Measurements from ENCODE around the gene TMEM204.

Gene TMEM204

DNA sequence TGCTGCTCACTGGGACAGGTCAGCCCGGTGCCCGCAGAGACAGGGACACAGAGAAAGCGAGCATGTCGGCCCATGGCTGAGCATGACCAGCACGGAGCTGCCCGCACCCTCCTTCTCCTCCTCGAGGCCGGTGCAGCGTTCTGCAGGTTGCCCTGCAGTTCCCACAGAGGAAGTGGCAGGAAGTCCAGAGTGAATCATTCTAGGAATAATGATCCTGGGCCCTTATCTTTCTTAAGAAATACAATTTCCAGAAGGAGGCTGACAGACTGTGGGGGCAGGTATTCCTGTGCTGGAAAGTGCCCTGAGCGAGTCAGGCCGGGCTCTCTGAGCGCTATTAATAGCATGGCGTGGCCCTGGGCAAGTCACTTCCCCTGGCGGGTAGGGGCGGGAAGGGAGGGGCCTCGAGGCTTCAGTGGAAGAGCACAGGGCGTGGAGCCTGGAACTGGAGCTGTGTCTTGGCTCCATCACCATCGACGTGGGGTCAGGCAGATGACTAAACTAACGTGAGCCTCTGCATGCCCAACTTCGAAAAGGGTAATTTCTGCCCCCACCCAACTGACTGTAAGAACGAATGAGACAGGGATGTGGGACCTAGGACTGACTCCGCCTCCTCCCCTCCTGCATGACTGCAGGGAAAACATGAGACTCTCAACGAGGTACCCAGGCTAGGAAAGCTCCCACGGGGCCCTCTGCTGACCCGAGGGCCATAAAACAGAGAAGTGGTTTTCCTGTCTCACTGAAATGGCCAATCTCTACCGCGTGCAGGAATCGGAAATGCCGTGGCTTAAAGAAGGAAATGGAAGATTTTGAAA, 9.8 kb downstream of the TMEM204 start:
- TF ChIP-seq FOXP2 (optimal IDR thresholded peaks at IDR 0.05; ENCODE audit: borderline replicate concordance, extremely low read depth, extremely low read length, insufficient read depth) = no peak
- TF ChIP-seq, protein P1, sequence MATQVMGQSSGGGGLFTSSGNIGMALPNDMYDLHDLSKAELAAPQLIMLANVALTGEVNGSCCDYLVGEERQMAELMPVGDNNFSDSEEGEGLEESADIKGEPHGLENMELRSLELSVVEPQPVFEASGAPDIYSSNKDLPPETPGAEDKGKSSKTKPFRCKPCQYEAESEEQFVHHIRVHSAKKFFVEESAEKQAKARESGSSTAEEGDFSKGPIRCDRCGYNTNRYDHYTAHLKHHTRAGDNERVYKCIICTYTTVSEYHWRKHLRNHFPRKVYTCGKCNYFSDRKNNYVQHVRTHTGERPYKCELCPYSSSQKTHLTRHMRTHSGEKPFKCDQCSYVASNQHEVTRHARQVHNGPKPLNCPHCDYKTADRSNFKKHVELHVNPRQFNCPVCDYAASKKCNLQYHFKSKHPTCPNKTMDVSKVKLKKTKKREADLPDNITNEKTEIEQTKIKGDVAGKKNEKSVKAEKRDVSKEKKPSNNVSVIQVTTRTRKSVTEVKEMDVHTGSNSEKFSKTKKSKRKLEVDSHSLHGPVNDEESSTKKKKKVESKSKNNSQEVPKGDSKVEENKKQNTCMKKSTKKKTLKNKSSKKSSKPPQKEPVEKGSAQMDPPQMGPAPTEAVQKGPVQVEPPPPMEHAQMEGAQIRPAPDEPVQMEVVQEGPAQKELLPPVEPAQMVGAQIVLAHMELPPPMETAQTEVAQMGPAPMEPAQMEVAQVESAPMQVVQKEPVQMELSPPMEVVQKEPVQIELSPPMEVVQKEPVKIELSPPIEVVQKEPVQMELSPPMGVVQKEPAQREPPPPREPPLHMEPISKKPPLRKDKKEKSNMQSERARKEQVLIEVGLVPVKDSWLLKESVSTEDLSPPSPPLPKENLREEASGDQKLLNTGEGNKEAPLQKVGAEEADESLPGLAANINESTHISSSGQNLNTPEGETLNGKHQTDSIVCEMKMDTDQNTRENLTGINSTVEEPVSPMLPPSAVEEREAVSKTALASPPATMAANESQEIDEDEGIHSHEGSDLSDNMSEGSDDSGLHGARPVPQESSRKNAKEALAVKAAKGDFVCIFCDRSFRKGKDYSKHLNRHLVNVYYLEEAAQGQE (IDR thresholded peaks at IDR 0.05; ENCODE audit: insufficient read depth in 1 of 2, low read depth in 2 of 2, low read length in 2 of 2) = no peak
- no peak for TF ChIP-seq POLR2AphosphoS5 (IDR thresholded peaks at IDR 0.05; ENCODE audit: low read depth, low read length)
- no peak for TF ChIP-seq TAF1 (IDR thresholded peaks at IDR 0.05; ENCODE audit: borderline replicate concordance, insufficient read depth, low read length)
- no peak for TF ChIP-seq SIN3A (IDR thresholded peaks at IDR 0.05; ENCODE audit: borderline replicate concordance, insufficient read depth, low read length)

DNA sequence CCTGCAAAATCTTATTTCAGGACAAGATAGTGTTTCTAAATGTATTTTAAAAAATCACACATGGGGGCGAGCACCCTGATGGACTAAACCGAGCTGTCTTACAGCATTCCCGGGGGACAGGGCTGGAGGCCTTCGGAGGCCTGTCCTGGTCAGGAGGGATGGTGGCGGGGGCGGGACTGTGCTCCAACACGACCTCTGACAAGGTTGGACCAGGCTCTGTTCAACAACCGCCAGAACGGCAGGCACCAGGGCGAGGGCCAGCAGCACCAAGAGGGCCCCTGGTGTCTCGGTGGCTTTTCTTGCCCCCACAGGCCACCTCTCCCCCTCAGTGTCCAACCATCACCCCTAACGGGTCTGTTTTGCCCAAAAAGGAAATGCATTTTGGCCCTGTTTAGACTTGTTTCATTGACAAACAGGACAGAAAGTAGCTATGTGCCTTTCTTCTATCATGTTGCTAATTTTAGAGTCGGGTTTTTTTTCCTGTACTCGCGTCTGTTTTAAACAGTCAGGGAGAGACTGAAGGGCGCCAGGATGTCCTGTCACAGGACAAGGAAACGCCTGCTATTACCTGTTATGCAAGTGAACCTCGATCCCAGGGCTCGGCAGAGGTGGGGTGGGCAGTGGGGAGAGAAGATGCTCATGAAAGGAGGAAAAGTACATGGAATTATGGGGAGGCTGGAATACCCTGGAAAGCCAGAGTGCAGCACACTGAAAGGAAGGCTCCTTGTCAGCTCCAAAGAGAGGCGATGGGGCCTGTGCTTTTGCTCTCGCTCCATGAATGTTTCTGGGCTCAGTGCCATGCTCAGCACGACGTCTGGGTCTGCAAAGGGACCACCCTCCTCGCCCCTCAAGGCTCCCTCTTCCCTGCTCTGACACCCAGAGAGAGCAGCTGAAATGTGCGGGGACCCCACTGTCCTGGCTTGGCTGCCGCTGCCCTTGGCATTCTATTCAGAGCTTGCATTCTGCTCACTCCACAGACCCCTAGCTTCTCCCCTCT, 11.9 kb downstream of the TMEM204 start:
- TF ChIP-seq SIN3A (IDR thresholded peaks at IDR 0.05; ENCODE audit: borderline replicate concordance, insufficient read depth, low read length) (no peak), FOXP2 (optimal IDR thresholded peaks at IDR 0.05; ENCODE audit: borderline replicate concordance, extremely low read depth, extremely low read length, insufficient read depth) (no peak), POLR2AphosphoS5 (IDR thresholded peaks at IDR 0.05; ENCODE audit: low read depth, low read length) (no peak)

DNA sequence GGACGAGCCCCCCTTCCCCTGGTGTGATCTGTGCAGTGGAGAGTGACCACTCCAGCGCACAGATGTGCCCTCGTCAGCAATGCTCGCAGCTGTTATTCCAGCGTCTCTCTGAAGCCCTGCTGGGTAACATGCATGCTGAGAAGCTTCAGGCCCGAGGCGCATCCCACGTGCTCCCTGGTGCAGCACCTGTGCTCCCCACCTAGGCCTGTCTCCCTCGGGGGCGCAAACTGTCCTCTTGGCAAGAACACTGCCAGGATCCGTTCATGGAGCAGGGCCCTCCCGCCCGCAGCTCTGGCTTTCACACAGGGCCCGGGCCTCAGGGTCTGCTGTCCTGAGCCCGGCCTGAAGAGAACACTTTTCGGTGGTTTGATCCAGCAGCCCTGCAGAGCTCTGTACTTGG, 13.0 kb downstream of the TMEM204 start:
- TF ChIP-seq POLR2AphosphoS5 (IDR thresholded peaks at IDR 0.05; ENCODE audit: low read depth, low read length) (no peak), SIN3A (IDR thresholded peaks at IDR 0.05; ENCODE audit: borderline replicate concordance, insufficient read depth, low read length) (no peak), FOXP2 (optimal IDR thresholded peaks at IDR 0.05; ENCODE audit: borderline replicate concordance, extremely low read depth, extremely low read length, insufficient read depth) (no peak), TAF1 (IDR thresholded peaks at IDR 0.05; ENCODE audit: borderline replicate concordance, insufficient read depth, low read length) (no peak)
- TF ChIP-seq, protein P1 (IDR thresholded peaks at IDR 0.05; ENCODE audit: insufficient read depth in 1 of 2, low read depth in 2 of 2, low read length in 2 of 2) = no peak

DNA sequence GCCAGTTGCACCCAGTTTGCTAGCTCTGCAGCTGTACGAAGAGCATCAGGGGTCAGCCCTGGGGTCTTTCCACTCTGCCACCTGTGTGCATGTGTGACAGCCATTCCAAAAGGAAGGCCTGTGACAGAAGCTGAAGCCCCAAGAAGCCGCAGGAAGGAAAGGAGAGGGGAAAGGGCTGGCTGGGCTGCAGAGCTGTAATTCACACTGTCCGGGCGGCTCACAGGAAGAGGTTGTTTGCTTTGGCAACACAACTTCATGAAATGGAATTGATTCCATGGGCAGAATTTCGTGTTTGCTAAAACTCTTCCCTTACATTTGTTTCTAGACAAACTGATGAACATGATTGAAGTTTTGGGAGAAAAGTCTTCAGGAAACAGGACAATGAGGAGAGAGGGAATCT, 14.8 kb downstream of the TMEM204 start:
- no peak for TF ChIP-seq POLR2AphosphoS5 (IDR thresholded peaks at IDR 0.05; ENCODE audit: low read depth, low read length)
- TF ChIP-seq, protein P1 (IDR thresholded peaks at IDR 0.05; ENCODE audit: insufficient read depth in 1 of 2, low read depth in 2 of 2, low read length in 2 of 2) = no peak
- TF ChIP-seq FOXP2 (optimal IDR thresholded peaks at IDR 0.05; ENCODE audit: borderline replicate concordance, extremely low read depth, extremely low read length, insufficient read depth) = no peak
- TF ChIP-seq TAF1 (IDR thresholded peaks at IDR 0.05; ENCODE audit: borderline replicate concordance, insufficient read depth, low read length) = no peak
- no peak for TF ChIP-seq SIN3A (IDR thresholded peaks at IDR 0.05; ENCODE audit: borderline replicate concordance, insufficient read depth, low read length)

DNA sequence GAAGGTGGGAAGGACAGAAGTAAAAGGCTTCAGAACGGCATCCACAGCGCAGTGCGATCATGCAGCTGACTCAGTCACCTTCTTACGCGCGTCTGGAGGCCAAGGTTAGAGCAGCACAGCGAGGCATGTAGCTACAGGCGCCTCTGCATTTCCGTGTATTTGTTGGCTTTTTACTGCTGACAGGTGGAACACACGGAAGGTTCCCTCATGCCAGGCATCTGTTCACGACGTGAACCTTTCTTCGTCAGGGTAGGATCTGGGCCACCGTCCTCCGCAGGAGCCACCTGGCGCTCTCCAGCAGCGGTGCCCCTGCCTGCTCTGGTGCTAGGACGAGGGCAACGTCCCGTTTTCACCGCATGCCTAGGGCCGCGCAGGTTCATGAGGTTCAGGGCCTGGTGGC, 15.3 kb downstream of the TMEM204 start:
- no peak for TF ChIP-seq FOXP2 (optimal IDR thresholded peaks at IDR 0.05; ENCODE audit: borderline replicate concordance, extremely low read depth, extremely low read length, insufficient read depth)
- no peak for TF ChIP-seq SIN3A (IDR thresholded peaks at IDR 0.05; ENCODE audit: borderline replicate concordance, insufficient read depth, low read length)
- TF ChIP-seq, protein P1 (IDR thresholded peaks at IDR 0.05; ENCODE audit: insufficient read depth in 1 of 2, low read depth in 2 of 2, low read length in 2 of 2) = no peak
- TF ChIP-seq POLR2AphosphoS5 (IDR thresholded peaks at IDR 0.05; ENCODE audit: low read depth, low read length) = no peak
- no peak for TF ChIP-seq TAF1 (IDR thresholded peaks at IDR 0.05; ENCODE audit: borderline replicate concordance, insufficient read depth, low read length)

Measured in PFSK-1 (cell line).